GM18867 (cell line): Measurements from ENCODE around the gene POC1A.

Experiments used
- ATAC-seq: cut with Tn5 transposase; IDR thresholded peaks from one replicate; pipeline ENCODE4 v1.9.1; 2021; ENCODE audit warnings: mild to moderate bottlenecking, moderate library complexity; ENCODE audit not compliant: unreplicated experiment

The POC1A gene

DNA sequence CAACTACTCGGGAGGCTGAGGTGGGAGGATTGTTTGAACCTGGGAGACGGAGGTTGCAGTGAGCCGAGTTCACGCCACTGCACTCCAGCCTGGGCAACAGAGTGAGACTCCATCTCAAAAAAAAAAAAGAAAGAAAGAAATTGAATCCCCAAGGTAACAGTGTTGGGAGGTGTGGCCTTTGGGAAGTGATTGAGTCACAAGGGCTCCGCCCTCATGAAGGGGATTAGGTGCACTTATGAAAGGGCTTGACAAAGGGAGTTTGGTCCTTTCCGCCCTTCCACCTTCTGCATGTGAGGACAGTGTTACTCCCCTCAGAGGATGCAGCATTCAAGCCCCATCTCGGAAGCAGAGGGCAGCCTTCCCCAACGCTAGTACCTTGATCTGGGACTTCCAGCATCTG lies 21.3 kb downstream of the POC1A start:
- no peak for ATAC-seq

DNA sequence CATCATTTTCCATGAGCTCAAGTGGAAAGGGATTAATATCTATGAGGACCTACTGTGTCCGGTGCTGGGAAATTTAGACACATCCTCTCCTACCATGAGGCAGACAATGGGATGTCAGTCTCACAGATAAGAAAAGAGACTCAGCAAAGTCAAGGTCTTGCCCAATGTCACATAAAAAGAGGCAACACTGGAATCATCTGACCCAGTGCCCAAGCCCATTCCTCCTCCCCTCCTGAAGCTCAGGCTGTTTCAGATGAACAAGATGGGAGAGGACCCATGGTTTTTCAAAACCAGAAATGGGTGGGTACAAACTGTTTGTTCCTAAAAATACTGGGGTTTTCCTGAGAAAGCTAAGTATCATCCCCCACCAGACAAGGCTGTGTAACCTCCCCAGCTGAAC lies 22.2 kb downstream of the POC1A start:
- ATAC-seq = no peak

DNA sequence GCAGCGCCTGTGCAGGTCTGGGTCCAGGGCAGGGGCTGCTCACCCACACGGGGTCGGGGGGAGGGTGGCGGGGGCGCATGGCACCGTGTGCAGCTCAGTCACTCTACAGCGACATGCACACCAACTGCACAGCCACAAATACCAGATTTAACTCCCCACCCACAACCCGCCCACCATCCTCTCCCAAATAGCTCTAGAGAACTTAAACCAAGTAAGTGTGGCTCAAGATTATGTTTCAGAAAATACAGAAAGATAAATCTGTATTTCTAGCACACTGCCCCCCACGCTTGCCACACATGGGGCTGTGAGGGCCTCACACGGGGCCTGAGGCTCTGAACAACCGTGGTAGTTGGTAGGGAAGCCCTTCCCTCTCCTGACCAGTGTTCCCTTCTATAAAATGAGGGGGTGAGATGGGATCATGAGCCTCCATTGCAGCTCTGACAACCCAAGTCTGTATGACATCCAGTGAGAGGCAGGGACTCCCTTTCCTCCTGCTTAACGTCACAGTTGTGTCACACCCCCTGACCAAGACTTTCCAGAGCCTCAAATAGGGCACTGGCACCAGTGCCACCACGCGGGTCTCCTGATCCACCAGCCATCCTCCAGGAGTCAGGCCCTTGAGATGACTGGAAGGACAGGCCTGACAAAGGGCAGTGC lies 23.1 kb downstream of the POC1A start:
- no peak for ATAC-seq

DNA sequence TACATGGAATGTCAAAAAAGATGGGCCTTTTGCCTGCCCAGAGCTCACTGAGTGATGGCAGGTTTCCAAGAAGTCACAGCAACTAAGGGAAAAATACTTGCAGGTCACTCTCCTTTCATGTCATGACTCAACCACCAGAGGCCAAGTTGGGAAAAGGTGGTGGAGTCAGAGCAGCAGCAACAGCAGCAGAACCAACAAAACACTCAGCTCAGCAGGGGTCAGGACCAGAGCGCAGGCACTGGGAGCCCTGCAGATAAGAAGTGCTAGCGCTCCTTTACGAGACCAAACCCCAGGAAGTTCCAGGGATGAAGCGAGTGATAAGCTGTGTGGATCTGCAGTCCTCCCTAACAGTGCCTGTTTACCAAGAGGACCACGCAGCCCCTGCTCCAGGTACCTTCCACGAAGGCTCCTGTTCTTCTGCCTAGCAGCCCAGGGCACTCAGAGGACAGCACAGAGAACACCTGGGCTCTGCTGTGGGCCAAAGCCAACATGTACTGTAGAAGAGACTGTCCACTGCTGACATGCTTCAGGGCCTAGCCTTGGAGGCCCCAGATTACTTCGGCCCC lies 26.0 kb downstream of the POC1A start:
- ATAC-seq = no peak

DNA sequence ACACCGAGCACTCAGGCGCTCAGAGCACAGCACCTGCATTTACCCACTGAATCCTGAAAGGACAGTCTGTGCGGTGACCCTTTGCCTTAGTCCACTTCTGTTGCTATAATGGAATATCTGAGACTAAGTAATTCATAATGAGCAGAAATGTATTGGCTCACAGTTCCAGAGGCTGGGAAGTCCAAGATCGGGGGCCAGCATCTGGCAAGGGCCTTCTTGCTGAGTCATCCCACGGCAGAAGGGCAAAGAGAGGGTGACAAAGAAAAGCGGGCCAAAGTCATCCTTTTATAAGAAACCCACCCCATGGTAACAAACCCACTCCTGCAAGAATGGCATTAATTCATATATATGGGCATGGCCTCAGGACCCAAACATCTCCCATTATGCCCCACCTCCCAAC lies 27.7 kb downstream of the POC1A start:
- ATAC-seq = no peak

DNA sequence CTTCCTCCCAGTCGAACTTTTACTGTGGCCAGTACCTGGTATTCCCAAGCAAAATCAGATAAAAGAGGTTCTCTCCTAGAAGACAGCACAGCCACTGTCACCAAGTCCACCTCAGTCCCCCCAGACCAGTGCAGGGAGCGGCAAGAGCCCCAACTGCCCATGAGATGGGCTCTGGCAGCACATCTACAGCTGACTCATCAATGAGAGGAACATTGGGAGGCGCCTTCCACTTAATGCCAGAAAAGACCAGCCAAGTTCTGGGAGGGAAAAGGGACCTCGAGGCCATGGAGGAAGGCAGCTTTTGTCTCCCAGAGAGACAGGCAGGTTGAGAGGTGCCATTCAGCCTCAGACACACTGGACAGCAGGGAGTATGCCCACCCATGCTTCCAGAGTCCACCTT lies 28.2 kb downstream of the POC1A start:
- ATAC-seq = no peak

DNA sequence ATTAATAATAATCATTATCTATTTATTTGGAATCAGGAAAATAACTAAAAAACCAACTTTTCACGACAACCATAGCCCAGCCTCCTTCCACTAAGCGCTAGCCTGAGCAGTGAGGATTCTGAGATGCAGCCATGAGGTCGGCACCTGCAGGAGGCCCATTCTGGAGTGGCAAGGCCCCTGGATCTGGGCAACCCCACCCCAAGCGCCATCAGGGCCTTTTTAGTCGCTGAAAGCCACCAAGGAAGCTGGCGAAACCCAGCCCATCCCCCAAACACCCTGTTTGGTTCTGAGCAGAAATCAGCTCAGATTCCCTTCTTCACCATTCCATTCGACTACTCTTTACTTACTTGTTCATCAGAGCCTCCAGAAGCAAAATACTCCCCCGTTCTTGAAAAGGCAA lies 29.5 kb downstream of the POC1A start:
- no peak for ATAC-seq

DNA sequence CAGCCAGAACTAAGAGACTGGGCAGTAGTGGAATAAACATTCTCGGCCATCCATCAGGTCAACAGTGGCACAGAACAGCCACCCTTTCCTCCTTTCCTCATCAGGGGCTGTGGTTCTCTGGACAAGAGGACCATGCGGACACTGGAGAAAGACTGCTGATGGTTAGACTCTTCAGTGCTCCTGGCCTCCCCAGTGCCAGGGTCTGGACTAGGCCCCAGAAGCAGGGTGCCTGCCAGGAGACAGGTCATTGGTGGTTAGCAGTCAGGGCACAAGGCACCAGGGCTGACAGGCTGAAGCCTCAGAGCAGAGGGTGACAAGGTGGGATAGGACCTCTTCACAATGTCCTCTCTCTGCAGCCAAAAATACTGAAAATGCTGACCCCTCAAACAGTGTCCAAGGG lies 30.1 kb downstream of the POC1A start:
- ATAC-seq = no peak

DNA sequence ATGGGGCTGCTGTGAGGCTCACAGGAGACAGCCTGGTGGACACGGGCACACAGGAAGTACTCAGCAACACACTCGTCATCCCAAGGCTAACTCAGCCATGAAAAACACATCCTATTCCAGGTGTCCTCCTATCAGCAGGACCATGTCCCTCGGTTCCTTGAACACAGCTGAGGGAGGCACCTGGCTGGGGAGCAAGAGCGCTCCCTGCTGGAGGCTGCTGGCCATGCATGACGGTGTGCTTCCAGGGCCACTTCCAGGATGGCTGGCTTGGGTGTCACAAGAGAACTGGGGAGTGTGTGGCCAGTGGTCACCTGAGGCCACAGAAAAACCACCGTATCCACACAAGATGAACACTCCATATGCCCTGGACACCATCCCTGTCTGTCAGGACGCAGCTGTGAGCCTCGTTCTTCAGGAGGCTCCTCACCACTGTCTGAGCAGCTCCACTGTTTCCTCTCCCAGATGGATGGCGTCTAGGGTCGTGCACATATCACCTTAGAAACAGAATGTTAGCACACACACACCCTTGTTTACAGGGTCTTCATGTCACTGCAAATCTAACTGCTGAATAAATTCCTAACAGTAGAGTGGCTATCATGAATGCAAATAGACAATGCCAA lies 31.0 kb downstream of the POC1A start:
- ATAC-seq = peak; percentile 54

DNA sequence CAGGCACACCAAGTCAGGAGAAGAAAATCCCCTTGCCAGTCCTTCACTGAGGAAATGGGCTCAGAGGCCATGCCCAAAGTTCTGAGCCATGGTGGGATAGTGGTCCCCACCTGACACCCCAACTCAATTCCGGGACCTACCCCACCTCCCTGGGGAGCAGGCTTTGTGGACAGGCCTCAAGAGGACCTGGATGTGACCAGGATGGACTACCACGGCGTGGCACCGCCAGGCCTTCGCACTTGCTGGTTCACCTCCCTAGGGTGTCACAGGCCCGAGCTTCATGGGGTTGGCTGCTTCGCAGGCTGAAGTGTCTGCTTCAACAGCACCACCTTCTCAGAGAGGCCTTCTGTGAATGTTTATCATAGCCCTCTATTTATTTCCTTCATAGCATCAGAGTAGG lies 31.7 kb downstream of the POC1A start:
- ATAC-seq = no peak

DNA sequence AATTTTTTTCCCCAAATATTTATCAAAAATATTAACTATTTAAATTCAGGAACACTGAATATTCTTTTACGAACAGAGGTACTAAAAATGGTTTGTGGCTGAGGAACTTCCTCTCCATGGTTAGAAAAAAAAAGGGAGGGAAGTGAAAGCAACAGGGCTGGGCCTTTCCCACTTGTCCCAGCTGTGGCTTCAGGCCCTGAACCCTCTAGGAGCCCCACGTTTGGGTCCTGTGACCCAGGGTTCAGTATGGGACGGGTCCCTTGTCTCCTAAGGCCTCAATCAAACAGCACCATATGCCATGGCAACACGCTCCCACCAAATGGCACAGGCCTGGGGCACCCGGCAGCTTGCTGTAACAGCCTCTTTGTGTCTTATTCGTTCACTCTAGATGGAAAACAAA lies 32.4 kb downstream of the POC1A start:
- ATAC-seq = no peak

DNA sequence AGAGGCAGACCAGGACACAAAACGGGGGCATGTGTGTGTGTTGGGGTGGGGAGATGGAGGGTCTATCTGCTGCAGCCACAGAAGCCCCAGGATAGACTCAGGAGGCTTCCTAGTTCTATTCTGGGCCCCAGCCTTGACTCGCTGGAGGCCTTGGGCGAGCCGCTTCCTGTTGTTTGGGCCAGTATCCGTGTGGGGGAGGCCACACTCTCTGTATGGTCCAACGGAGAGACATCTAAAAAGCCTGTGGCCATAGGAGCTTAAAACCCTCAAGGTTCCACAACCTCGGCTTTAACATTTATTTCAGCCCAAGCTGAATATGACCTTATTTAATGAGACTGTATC lies 32.8 kb downstream of the POC1A start:
- ATAC-seq = no peak

DNA sequence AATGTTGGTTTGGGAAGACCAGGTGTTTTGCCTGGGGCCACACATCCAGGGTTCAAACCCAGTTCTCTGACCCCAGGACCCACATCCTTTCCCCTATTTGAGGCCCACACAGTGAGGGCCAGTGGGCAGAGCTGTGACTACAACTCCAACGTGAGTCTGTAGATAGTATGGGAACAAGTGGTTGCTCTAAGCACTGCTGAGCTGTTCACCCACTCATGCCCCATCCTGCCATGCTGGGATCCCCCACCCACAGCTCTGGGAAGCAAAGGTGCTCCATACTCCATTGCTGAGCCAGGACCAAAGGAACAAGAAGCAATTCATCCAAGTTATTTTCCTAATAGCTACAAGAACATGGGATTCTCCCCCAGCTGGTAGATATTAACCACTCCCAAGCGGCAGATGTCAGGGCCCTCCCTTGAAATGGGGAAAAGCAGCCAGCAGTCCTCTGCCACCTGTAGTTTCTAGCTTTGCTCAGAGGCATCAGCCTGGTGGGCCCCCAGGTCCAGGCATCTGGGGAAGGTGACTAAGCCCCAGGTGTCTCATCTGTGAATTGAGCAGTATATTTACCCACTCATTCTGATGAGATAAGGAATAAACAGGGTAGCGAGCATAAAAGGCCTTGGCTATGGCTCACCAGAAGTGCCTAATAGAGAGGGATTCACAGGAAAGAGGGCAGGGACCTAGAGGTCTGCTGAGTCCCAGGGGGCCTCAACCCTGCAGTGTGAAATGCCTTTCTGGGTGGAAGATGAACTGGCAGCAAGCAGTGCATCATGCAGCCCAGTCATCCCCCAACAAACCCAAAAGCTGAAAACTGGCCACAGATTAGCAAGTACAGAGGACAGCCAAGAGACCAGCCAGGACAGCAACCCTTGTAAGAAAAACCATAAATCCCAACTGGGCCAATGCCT lies 33.4 kb downstream of the POC1A start:
- ATAC-seq = no peak

DNA sequence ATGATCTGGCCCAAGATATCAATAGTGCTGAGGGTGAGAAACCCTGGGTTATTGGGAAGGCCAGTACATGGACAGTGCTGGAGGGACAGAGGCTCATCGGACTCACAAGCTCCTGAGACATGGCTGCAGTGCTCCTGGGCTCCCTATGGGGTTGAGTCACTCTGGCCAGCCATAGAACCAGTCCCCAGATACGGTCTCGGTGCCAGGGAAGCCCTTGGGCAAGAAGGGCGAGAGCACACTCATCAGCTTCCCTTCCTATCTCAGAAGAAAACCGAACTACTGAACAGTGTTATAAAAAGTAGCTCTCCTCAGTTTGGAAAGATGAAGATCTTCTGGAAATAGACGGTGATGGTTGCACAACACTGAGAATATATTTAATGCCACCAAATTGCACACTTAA lies 34.4 kb downstream of the POC1A start:
- ATAC-seq = no peak

DNA sequence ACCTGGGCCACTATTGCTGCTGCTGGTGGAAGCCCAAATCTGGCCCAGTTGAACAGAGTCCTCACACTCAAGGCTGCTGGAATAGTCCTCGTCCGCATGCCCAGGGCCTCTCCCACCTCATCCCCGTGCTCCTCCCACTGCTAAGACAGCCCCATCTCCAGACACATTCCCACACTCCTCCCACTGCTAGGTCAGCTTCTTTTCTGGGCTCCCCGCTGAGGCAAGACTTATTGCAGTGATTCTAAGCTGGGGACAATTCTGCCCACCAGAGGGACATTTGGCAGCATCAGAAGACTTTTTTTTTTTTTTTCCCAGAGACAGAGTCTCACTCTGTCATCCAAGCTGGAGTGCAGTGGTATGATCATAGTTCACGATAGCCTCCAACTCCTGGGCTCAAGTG lies 35.1 kb downstream of the POC1A start:
- ATAC-seq = no peak

DNA sequence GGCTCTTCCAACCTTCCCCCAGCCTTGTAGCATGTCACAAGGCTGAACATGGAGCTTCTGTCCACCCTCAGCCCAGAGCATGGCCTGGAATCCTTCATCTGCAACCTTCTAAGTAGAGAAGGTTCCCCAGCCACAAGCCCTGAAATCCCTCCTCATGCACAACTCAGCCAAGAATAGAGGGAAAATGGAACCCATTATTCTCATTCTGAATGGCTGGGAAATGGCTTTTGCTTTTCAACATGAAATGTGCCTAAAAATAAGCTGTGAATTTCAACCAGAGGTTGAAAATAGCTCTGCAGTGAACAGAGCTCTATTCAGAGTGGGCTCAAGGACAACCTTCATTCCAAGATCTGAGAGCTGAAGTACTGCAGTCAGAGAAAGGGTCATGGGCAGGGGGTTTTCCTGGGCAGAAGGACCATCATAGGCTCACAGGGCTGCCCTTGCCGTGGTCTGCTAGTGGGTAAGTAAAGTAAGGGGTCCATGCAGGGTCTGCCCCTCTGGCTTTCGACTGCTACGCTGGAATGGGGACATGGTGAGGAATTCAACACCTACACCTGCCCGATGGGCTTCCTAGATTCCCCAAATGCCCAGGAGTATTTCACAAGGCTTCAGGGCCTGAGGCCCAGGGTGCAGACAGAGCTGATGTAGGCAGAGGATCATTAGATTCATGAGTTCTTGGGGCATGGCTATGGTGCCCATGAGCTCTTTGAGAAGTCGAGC lies 35.9 kb downstream of the POC1A start:
- ATAC-seq = no peak

DNA sequence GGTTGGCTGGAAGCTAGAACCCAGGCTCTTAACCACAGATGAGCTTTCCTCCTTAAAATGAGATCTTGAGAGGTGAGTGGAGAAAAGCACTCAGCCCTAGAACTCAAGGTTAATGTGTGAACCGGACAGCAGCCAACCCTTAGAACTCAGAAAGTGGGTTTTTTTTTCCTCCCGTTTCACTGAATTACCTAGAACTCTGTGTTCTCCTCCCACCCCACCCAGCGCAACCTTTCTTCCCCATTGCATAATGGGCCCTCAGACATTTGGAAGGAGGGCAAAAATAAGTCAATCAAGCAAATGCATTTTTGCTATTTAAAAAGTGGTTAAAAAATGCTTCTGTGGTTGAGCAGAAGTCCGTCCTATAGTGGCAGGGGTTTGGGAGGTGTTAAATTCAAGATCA lies 36.7 kb downstream of the POC1A start:
- ATAC-seq = no peak

DNA sequence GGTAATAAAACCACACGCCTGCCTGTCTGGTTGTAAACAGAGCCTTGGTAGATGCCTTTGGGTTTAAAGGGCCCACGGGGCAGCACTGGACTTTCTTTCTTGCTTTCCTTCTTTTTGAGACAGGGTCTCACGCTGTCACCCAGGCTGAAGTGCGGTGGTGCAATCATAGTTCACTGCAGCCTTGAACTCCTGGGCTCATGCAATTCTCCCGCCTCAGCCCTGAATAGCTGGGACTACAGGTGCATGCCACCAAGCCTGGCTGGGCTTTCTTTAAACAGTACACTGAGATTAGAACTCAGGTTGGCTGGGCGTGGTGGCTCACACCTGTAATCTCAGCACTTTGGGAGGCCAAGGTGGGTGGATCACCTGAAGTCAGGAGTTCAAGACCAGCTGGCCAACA lies 42.2 kb downstream of the POC1A start:
- ATAC-seq = no peak

DNA sequence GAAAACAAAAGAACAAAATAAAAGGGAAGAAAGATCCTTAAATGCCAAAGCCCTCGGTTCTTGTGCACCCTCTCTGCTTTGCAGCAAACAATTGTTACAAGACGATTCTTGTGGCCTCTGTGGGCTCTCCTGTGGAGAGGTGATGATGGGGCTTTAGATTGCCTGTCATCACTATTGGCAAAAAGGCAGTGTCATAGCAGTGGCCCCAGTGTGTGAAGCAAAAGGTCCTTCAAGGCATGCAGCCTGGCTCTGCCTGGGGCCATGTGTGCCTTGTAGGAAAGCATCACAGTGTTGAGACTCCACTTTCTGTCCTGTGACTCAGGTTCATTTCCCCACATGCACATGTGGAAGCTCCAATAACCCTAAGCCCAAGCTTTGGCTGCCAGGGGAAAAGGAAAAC lies 43.7 kb downstream of the POC1A start:
- no peak for ATAC-seq

DNA sequence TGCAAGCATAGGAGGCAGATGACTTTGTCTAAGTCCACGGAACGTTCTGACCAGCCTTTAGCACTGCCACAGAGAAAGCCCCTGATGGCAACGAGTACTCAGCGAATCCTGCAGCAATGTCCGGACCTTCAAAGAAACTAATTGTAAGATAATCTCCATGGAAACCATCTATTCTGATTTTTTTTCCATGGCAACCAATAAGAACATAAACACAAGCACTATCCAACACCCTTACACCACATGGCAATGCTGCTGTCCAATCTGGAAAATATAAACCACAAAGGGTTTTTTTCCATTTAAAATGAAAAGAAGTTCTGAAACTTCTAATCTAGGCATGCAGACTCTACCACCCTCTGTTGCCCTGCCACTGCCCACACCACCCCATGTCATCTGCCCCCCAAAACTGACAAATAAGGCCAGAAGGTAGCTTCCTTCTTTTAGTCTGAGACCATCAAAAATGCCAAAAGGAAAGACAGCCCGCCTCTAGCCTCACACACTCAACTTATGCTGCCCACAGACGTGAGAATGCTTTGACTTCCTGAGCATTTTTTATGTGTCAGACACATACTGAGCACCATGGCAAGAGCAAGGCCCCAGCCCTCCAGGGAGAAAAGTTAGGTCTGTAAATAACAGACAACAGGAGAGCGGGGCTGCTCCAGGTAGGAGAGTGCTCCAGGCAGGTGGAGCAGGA lies 44.5 kb downstream of the POC1A start:
- no peak for ATAC-seq
